H1 (cell line): ENCODE results near the gene HDAC9. TPM values are rescaled to one million over a fixed set of nuclear protein-coding genes. Genes with fewer than 3 reads are reported as not detected.

ENCODE experiments used
- BCL11A ChIP-seq, 2 experiments: IDR thresholded peaks; one replicate each; pipeline ENCODE4 v1.6.1; 2011; ENCODE audit warnings: low read depth in 2 of 2, low read length in 2 of 2, mild to moderate bottlenecking in 2 of 2
- CBX8 ChIP-seq: fragments of 300-800, 300-1000 bp; sonication (generic); IDR thresholded peaks from 2 replicates; pipeline ENCODE4 v1.7.1; 2016; ENCODE audit warnings: low read depth, low read length, borderline replicate concordance
- CREB1 ChIP-seq: IDR thresholded peaks from 2 replicates; pipeline ENCODE4 v1.6.1; 2012; ENCODE audit warnings: inconsistent platforms
- HDAC2 ChIP-seq, 2 experiments: fragments of 300-600 bp in 1 of 2; sonication (generic) in 1 of 2; IDR thresholded peaks; 2 replicates each; pipeline ENCODE4 v1.6.1; 2011 to 2012; ENCODE audit warnings: low read depth in 2 of 2, low read length in 2 of 2, mild to moderate bottlenecking in 2 of 2, moderate library complexity in 2 of 2, borderline replicate concordance in 1 of 2, inconsistent platforms in 1 of 2
- RAD21 ChIP-seq, 2 experiments: IDR thresholded peaks in 1 of 2; conservative IDR thresholded peaks in 1 of 2; 2 replicates each; pipeline ENCODE4 v1.6.1; 2011; ENCODE audit warnings: low read depth in 2 of 2, low read length in 2 of 2, improper control_type of control experiment in 1 of 2, inconsistent platforms in 1 of 2, mild to moderate bottlenecking in 1 of 2, moderate library complexity in 1 of 2
- SIX5 ChIP-seq: IDR thresholded peaks from 2 replicates; pipeline ENCODE4 v1.6.1; 2011; ENCODE audit warnings: mild to moderate bottlenecking, low read depth, low read length
- polyA plus RNA-seq, 7 experiments: library from polyadenylated mRNA; depleted of rRNA in 3 of 7; stranded (reverse) in 5 of 7; unstranded in 2 of 7; fragments of >200 nt in 5 of 7; fragments of 200-250 nt in 2 of 7; gene quantifications; 1 replicate in 5 of 7; 2 replicates in 1 of 7; 4 replicates in 1 of 7; pipeline versions ENCODE4 v1.2.1 to v1.2.3, GENCODE V29; 2011 to 2013; ENCODE audit warnings: missing spikeins in 2 of 7, mixed read lengths in 2 of 7
- total RNA-seq: library from RNA; stranded (reverse); fragmentation: NEBNext Ultra II Directional; extraction: Animal tissue kit (Norgen Biotek cat#: 25700); gene quantifications from 2 replicates; pipeline ENCODE4 v1.2.1, GENCODE V29; 2021
- TF ChIP-seq, protein P1 (sequence below): fragments of 300-600 bp; sonication (generic); IDR thresholded peaks from 2 replicates; pipeline ENCODE4 v1.7.1; 2012; ENCODE audit warnings: low read length, moderate library complexity, mild to moderate bottlenecking, inconsistent platforms; ENCODE audit not compliant: insufficient replicate concordance

The HDAC9 gene
- total and polyA plus RNA-seq, 2 of the 8 experiments (the other 6 are each of a cell fraction or from before 2014, with no cell fraction given): 9.5 to 13.1 TPM

DNA sequence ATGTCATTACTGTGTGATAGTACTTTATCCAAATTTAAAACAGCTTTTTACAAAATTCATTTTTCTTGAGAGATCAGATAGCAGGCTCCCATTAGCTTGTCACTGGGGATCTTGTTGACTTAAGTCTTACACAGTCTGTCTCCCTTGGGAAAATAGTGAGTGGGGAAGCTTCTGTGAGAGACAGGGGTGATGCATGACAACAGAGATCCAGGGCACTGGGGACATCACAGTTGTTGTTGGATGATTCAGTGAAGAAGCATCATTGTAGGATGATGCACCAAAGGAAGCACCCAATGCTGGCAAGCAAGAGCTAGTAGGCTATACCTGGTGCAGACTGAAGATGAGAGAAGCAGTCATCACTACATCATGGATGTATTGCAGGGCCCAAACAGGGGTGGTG, 284.7 kb downstream of the HDAC9 start (continued):
- TF ChIP-seq HDAC2 (IDR thresholded peaks at IDR 0.05; ENCODE audit: borderline replicate concordance in 1 of 2, low read depth in 2 of 2, low read length in 2 of 2): no peak
- TF ChIP-seq CREB1: no peak
- no peak for TF ChIP-seq RAD21 (IDR thresholded peaks at IDR 0.05 in 1 of 2, conservative IDR thresholded peaks at IDR 0.05 in 1 of 2; ENCODE audit: low read depth in 2 of 2, low read length in 2 of 2)
- TF ChIP-seq BCL11A (IDR thresholded peaks at IDR 0.05; ENCODE audit: low read depth in 2 of 2, low read length in 2 of 2): no peak
- no peak for TF ChIP-seq SIX5
- TF ChIP-seq, protein P1, sequence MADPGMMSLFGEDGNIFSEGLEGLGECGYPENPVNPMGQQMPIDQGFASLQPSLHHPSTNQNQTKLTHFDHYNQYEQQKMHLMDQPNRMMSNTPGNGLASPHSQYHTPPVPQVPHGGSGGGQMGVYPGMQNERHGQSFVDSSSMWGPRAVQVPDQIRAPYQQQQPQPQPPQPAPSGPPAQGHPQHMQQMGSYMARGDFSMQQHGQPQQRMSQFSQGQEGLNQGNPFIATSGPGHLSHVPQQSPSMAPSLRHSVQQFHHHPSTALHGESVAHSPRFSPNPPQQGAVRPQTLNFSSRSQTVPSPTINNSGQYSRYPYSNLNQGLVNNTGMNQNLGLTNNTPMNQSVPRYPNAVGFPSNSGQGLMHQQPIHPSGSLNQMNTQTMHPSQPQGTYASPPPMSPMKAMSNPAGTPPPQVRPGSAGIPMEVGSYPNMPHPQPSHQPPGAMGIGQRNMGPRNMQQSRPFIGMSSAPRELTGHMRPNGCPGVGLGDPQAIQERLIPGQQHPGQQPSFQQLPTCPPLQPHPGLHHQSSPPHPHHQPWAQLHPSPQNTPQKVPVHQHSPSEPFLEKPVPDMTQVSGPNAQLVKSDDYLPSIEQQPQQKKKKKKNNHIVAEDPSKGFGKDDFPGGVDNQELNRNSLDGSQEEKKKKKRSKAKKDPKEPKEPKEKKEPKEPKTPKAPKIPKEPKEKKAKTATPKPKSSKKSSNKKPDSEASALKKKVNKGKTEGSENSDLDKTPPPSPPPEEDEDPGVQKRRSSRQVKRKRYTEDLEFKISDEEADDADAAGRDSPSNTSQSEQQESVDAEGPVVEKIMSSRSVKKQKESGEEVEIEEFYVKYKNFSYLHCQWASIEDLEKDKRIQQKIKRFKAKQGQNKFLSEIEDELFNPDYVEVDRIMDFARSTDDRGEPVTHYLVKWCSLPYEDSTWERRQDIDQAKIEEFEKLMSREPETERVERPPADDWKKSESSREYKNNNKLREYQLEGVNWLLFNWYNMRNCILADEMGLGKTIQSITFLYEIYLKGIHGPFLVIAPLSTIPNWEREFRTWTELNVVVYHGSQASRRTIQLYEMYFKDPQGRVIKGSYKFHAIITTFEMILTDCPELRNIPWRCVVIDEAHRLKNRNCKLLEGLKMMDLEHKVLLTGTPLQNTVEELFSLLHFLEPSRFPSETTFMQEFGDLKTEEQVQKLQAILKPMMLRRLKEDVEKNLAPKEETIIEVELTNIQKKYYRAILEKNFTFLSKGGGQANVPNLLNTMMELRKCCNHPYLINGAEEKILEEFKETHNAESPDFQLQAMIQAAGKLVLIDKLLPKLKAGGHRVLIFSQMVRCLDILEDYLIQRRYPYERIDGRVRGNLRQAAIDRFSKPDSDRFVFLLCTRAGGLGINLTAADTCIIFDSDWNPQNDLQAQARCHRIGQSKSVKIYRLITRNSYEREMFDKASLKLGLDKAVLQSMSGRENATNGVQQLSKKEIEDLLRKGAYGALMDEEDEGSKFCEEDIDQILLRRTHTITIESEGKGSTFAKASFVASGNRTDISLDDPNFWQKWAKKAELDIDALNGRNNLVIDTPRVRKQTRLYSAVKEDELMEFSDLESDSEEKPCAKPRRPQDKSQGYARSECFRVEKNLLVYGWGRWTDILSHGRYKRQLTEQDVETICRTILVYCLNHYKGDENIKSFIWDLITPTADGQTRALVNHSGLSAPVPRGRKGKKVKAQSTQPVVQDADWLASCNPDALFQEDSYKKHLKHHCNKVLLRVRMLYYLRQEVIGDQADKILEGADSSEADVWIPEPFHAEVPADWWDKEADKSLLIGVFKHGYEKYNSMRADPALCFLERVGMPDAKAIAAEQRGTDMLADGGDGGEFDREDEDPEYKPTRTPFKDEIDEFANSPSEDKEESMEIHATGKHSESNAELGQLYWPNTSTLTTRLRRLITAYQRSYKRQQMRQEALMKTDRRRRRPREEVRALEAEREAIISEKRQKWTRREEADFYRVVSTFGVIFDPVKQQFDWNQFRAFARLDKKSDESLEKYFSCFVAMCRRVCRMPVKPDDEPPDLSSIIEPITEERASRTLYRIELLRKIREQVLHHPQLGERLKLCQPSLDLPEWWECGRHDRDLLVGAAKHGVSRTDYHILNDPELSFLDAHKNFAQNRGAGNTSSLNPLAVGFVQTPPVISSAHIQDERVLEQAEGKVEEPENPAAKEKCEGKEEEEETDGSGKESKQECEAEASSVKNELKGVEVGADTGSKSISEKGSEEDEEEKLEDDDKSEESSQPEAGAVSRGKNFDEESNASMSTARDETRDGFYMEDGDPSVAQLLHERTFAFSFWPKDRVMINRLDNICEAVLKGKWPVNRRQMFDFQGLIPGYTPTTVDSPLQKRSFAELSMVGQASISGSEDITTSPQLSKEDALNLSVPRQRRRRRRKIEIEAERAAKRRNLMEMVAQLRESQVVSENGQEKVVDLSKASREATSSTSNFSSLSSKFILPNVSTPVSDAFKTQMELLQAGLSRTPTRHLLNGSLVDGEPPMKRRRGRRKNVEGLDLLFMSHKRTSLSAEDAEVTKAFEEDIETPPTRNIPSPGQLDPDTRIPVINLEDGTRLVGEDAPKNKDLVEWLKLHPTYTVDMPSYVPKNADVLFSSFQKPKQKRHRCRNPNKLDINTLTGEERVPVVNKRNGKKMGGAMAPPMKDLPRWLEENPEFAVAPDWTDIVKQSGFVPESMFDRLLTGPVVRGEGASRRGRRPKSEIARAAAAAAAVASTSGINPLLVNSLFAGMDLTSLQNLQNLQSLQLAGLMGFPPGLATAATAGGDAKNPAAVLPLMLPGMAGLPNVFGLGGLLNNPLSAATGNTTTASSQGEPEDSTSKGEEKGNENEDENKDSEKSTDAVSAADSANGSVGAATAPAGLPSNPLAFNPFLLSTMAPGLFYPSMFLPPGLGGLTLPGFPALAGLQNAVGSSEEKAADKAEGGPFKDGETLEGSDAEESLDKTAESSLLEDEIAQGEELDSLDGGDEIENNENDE: no peak
- no peak for TF ChIP-seq CBX8
